Measurements from ENCODE around the gene SPAG16. TPM values are rescaled to one million over a fixed set of nuclear protein-coding genes. Genes with fewer than 3 reads are reported as not detected.

Gene SPAG16
- total and polyA plus RNA-seq, 12 donors, result 8.4 to 28.3 (median 19.1) TPM

- ATAC-seq (no peak), DNase-seq (no peak)
- Histone ChIP-seq H3K4me1 (no peaks in the 10 kb centered on the region), H3K27me3 (no peaks in the 10 kb centered on the region), H3K4me3 (no peak overlapping the region), H3K27ac (no peak overlapping the region), H3K9me3 (peaks cover 0 to 4% (median 0%) of the 10 kb centered on the region in 11 donors), H3K36me3 (no peaks in the 10 kb centered on the region)
- TF ChIP-seq CTCF (IDR thresholded peaks at IDR 0.05), result peak in 6 of 9 donors; percentile 23 to 53 (median 40)
- WGBS, 2 donors, result 90 to 94% methylated on average over 1 of the region's 1 CpG
- intact Hi-C loops (cut with DNase I), result loop anchor here in 2 of 10 donors (5.0 to 10.0 kb wide), 2 partner anchors 680 to 682 kb away; no protein-coding TSS in a partner anchor
Observed at GRCh38 chr2:213934560-213934959, 650.3 kb downstream of the SPAG16 start.

- no peak for TF ChIP-seq CTCF (IDR thresholded peaks at IDR 0.05)
- H3K9me3 ChIP-seq, result peaks cover 0 to 10% (median 0%) of the 10 kb centered on the region in 11 donors
- DNase-seq (no peak), ATAC-seq (no peak)
- no peak overlapping the region for H3K4me3 ChIP-seq
- no peaks in the 10 kb centered on the region for H3K4me1 ChIP-seq
- intact Hi-C loops (cut with DNase I), result no loop called here
- no peaks in the 10 kb centered on the region for H3K27me3 ChIP-seq
- no peaks in the 10 kb centered on the region for H3K36me3 ChIP-seq
- H3K27ac ChIP-seq, result no peak overlapping the region
- WGBS, 2 donors, result 74 to 75% methylated on average over 2 of the region's 2 CpGs
Observed at GRCh38 chr2:213958086-213958485, 673.8 kb downstream of the SPAG16 start.

- ATAC-seq, result no peak
- intact Hi-C loops (cut with DNase I), result no loop called here
- Histone ChIP-seq H3K27me3 (no peaks in the 10 kb centered on the region), H3K36me3 (no peaks in the 10 kb centered on the region), H3K9me3 (peaks cover 0 to 12% (median 0%) of the 10 kb centered on the region in 11 donors), H3K27ac (no peak overlapping the region), H3K4me3 (no peak overlapping the region), H3K4me1 (no peaks in the 10 kb centered on the region)
- no peak for DNase-seq
- TF ChIP-seq CTCF (IDR thresholded peaks at IDR 0.05), result no peak
- WGBS, 2 donors, result 94 to 97% methylated on average over 1 of the region's 1 CpG
Observed at GRCh38 chr2:213959589-213959988, 675.3 kb downstream of the SPAG16 start.

- no peaks in the 10 kb centered on the region for H3K9me3 ChIP-seq
- H3K27ac ChIP-seq, result no peak overlapping the region
- ATAC-seq, result no peak
- H3K4me1 ChIP-seq, result no peaks in the 10 kb centered on the region
- DNase-seq, result no peak
- no peaks in the 10 kb centered on the region for H3K27me3 ChIP-seq
- no peak overlapping the region for H3K4me3 ChIP-seq
- no peaks in the 10 kb centered on the region for H3K36me3 ChIP-seq
- intact Hi-C loops (cut with DNase I), result no loop called here
- no peak for TF ChIP-seq CTCF (IDR thresholded peaks at IDR 0.05)
Observed at GRCh38 chr2:213971536-213971935, 687.3 kb downstream of the SPAG16 start.

Measured in heart right ventricle (tissue), 16 donors.